PFSK-1 (cell line): ENCODE measurements around the gene ACSF3.

Experiments used
- POLR2AphosphoS5 ChIP-seq: IDR thresholded peaks from 2 replicates; pipeline ENCODE4 v1.6.1; 2012; ENCODE audit warnings: low read depth, mild to moderate bottlenecking, control low read depth, low read length, moderate library complexity
- REST ChIP-seq, 2 experiments: IDR thresholded peaks; 2 replicates each; pipeline versions ENCODE4 v1.6.1 to v1.8.0; 2011 to 2012; ENCODE audit warnings: low read depth in 2 of 2, low read length in 2 of 2, control low read depth in 1 of 2, inconsistent platforms in 1 of 2, mild to moderate bottlenecking in 1 of 2, moderate library complexity in 1 of 2; ENCODE audit not compliant: insufficient read depth in 1 of 2
- SIN3A ChIP-seq: IDR thresholded peaks from 2 replicates; pipeline ENCODE4 v1.6.1; 2012; ENCODE audit warnings: mild to moderate bottlenecking, low read length, moderate library complexity, borderline replicate concordance; ENCODE audit not compliant: insufficient read depth
- TAF1 ChIP-seq: IDR thresholded peaks from 2 replicates; pipeline ENCODE4 v1.6.1; 2012; ENCODE audit warnings: low read length, control low read depth, borderline replicate concordance; ENCODE audit not compliant: insufficient read depth

GRCh38 chr16:89055313-89055712 is 38.3 kb upstream of the ACSF3 start:
- TF ChIP-seq POLR2AphosphoS5 (no peak), TAF1 (no peak), REST (IDR thresholded peaks at IDR 0.05; ENCODE audit: insufficient read depth in 1 of 2, low read depth in 2 of 2, low read length in 2 of 2) (no peak), SIN3A (no peak)
